Amniotic stem cell (primary cell): ENCODE results near the gene IZUMO4.
"Not testable (repeated sequence)": the region's sequence is repeated elsewhere in the genome, so short reads cannot be mapped to it uniquely, and the experiment has no call there.

Source experiments
- DNase-seq: peaks from one replicate; lab custom pipeline; 2025; lab: John Stamatoyannopoulos, UW

IZUMO4 gene

DNA sequence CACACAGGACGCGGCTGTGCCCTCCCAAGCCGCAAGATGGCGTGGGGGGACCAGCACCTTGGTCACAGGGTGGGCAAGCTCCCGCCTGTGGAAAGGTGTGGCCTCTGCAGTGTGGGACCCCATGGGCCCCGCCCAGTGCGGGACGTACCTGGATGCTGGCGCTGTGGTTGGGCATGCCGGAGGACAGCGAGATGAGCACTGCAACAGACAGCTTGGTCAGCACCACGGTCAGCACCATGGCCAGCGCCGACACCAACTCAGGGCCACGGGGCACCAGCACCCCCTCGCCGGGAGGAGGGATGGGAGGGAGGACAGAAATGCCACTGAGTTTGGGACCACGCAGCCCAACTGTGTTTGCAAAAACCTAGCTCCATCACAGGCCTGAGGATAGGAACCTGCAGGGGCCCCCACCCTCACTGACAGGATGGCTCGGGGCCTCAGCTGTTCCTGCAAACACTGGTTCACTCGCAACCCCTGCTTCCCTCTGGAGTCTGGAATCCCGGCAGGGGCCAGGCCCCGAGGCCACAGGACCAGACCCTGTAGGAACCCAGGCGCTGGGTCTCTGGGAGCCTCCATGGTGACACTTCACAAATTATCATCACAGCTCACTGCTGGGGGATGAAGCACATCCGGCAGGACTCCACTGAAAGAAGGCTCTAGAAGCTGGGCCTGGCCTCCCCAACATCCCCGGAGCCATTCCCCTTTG is 27.1 kb downstream of the IZUMO4 start:
- DNase-seq, result no peak

DNA sequence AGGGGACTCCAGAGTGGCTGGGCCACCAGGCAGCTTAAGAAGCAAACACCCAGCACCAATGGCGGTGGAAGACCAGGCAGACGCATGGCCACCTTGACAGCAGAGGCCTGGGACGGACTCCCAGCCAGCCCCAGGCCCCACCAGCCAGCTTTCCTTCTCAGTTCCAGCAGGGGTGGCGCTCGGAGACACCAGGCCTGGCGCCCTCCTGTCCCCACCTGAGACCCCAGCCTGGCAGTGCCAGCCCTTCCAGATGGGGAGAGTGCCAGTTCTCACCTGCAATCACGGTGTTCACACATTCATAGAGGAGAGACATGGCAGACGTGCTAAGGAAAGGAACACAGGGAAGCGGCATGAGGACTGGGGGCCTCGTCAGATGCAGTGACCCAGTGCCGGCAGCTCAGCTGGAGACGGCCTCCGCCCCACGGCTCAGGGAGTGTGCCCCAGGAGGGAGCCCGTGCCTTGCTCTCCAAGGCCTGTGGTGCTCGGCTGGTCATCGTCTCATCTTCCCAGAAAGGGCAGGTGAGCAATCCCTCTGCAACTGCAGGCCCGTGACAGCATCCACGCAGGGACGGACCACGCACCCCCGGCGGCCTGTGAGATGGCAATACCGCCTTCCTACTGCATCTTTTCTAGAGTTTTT is 30.3 kb downstream of the IZUMO4 start:
- no peak for DNase-seq

DNA sequence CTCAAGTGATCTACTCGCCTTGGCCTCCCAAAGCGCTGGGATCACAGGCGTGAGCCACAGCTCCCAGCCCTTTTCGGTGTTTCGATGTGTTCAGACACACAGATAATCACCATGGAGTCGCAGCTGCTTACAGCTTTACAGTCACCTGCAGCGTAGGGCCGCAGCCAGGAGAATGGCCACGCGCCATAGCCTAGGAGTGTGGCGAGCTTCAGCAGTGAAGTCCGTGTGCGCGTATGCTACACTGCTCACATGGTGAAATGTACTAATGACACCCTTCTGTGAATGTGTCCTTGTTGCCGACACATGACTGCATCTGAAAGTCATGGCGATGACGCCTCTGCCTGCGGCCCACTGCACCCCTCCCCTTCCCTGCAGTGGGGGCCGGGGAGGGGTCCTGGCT is 31.0 kb downstream of the IZUMO4 start:
- no peak for DNase-seq

DNA sequence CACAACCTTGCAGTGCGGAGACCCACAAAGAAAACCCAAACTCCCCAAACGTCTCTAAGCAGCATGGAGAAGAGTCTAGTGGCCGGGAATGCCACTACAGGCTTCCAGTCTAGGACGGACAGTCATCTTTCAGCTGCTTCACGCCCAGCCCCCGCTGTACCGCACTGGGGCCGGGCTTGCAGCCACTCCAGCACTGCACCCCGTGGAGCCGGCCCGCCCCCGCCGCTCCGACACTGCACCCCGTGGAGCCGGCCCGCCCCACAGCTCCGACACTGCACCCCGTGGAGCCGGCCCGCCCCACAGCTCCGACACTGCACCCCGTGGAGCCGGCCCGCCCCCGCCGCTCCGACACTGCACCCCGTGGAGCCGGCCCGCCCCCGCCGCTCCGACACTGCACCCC is 31.5 kb downstream of the IZUMO4 start:
- DNase-seq, result not testable (repeated sequence)

- no peak for DNase-seq
Observed at GRCh38 chr19:2129022-2129421, 32.3 kb downstream of the IZUMO4 start.

DNA sequence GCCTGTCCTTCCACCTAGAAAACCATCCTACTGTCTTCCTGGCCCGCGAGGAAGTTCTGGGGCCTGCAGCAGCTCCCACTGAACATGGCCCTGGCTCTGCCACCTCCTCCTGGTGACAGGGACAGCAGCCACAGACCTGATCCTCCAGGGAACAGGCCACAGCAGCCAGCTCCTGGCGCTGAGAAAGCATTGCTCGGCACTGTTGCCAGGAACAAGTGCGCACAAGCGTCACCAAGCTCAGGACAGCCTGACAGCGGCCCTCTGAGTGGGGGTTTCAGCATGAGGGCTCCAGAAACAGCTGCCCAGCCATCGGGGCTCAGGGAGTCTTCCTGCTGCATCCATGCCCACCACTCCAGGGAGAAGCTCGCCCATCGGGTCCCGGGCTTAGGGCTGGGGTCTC is 32.8 kb downstream of the IZUMO4 start:
- no peak for DNase-seq

- no peak for DNase-seq
Observed at GRCh38 chr19:2129892-2130770, 33.4 kb downstream of the IZUMO4 start.

GRCh38 chr19:2131012-2131975 is 34.6 kb downstream of the IZUMO4 start:
- not testable (repeated sequence) for DNase-seq

GRCh38 chr19:2132191-2132590 is 35.5 kb downstream of the IZUMO4 start:
- no peak for DNase-seq

DNA sequence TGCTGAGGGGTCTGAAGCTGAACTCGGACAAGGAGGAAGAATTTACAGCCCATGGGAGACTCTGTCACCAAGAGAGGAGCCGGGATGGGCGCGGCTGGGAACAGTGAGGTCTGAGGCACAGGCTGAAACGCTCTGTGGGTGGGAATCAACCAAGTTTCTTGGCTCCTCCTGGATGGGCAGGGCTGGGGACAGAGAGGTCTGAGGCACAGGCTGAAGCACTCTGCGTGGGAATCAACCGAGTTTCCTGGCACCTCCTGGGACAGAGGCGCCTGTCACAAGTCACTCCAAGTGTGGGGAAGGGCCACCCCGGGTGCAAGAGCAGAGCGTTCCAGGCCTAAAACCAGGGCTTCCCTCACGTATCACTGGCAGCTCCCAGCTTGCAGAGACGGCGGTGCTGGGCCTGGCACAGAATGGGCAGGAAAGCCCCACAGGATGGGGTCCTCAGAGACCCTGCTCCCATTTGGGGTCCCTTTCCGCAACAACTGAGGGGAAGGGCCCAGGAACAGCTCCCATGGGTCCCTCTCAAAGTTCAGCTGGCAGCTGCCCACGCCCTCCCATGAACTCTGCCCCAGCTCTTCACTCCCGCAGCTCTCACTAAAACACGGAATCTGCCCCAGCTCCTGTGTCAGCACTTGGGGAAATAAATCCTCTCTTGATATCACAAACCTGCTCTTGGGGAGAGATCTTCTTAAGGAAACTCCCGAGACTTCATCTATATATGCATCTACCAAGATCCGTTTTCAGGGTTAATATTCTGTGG is 36.2 kb downstream of the IZUMO4 start:
- no peak for DNase-seq

DNA sequence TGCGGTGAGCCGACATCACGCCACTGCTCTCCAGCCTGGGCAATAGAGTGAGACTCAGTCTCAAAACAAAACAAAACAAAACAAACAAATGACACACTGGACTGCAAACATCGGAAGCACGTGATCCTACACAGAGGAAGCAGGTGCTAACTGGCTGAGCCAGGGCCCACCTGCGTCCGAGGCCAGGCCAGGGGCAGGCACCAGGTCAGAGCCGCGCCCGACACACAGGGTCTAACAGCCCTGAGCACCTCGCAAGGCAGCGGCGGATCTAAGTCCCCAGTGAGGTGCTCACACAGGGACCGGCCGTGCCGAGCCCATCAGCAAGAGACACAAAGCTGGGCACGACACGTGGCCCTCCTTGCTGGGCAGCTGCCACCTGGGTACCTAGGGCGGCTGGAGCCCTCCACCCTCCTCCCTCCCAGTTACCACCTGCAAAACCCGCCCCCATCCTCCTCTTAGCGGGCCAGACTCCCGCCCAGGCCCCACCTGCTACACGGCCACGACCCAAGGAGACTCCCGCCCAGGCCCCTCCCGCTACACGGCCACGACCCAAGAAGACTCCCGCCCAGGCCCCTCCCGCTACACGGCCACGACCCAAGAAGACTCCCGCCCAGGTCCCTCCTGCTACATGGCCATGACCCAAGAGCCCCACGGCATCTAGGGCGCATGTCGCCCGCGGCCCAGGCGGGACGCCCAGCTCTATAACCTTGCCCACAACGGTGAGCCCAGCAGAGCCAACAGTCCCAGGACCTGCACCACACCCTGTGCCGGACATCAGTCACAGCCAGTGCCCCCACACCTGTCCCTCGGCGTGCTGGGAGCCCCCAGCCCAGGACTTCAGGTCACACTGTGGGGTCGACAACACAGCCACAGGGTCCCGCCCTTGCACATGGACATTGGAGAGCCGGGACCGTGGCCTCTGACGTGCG is 39.0 kb downstream of the IZUMO4 start:
- DNase-seq, result no peak

- DNase-seq, result no peak
Observed at GRCh38 chr19:2136796-2137195, 40.1 kb downstream of the IZUMO4 start.

GRCh38 chr19:2138061-2138728 is 41.5 kb downstream of the IZUMO4 start:
- no peak for DNase-seq

DNA sequence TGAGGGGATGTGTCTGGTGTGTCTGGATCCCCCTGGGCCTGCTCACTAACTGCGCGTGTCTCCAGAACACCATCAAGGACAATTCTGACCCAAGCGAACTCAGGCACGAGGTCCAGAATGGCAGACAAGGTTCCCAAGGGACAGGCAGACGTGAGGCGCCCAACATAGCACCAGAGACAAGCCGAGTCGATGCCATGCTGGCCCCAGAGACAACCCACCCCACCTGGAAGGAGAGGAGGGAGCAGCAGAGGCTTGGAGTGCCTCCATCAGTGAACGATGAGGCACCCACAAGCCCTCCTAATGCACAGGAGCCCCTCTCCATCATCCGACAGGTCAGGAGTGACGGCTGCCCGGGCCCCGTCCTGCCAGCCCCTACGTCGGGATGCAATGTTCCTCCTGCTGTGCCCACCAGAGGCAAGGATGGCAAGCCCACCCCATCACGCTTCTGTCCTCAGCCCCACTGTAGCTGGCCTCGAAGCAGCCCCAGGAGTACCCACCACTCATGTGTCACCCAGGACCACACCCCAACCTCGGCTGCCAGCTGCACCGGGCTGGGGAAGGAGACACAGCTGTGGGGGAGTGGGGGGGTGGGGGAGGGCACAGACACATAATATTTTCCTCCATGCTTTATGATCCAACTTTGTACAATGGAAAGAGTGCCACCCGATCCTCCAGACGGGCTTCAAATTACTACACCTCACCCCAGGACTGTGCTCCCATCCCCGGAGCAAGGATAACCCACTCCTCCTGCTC is 42.8 kb downstream of the IZUMO4 start:
- DNase-seq, result no peak

DNA sequence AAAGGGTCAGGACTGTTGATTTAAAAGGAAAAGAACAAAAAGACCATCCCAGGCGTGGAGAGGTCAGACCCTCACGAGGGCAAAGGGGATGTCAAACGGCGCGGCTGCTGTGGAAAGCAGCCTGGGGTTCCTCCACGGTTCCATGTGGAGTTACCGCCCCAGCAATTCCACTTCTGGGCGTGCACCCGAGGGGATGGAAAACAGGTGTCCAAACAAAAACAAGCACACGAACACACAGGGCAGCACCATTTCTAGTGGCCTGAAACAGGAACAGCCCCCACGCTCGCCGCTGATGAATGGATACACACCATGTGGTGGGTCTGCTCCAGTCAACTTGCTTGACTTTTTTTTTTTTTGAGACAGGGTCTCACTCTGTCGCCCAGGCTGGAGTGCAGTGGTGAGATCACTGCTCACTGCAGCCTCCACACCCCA is 43.4 kb downstream of the IZUMO4 start:
- DNase-seq, result no peak

GRCh38 chr19:2142173-2142829 is 45.6 kb downstream of the IZUMO4 start:
- DNase-seq, result no peak

DNA sequence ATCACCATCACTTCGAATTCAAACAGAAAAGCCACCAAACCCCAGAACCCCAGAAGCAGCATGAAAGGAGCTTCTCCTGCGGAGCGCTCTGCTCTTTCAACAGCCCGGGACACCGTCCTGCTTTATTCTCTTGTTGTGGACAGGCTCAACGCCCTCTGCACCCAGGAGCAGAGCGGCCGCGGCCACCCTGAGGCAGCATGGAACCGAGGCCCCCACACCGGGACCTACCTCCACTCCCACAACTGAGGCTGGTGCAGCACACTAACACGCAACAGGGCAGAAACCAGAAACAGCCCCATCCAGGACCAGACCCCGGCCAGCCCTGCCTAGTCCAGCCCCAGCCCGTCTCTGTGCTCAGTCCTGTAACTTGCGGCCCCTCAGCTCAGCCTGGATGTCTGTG is 47.5 kb downstream of the IZUMO4 start:
- DNase-seq, result no peak

- DNase-seq, result no peak
Observed at GRCh38 chr19:2145831-2146241, 49.1 kb downstream of the IZUMO4 start.
